Measurements from ENCODE around the gene KCNE1.
"Not testable (repeated sequence)": the region's sequence is repeated elsewhere in the genome, so short reads cannot be mapped to it uniquely, and the experiment has no call there.

KCNE1 gene

DNA sequence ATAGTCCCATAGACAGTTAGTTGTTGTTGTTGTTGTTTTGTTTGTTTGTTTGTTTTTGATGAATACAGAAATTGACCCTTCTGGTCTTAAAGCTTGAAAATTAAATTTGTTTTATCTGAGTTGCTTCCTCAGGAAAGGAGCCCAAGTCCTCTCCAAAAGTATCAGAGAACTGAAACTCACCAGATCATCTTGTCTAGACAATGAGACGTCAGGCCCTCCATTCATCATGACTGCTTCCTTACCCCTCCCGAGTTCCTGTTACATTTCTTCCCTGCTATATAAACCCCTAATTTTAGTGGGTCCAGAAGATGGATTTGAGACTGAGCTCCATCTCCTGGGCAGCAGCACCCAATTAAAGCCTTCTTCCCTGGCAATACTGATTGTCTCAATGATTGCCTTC is 105.3 kb downstream of the KCNE1 start:
- not testable (repeated sequence) for DNase-seq

DNA sequence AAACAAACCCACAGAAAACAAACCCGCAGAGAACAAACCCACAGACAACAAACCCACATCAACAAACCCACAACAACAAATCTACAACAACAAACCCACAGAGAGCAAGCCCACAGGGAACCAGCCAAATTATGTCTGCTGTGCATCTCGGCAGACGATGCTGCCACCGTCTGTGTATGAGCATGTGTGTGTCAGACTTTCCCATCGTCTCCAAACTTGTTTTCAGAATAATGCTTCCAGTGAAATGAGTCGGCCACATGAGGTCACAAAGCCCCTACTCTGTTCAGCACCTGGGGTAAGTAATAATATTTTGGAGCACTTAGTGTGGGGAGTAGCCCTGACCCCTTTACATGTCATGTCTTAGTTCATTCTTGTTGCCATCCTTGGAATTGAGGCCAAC is 105.9 kb downstream of the KCNE1 start:
- DNase-seq: not testable (repeated sequence)

DNA sequence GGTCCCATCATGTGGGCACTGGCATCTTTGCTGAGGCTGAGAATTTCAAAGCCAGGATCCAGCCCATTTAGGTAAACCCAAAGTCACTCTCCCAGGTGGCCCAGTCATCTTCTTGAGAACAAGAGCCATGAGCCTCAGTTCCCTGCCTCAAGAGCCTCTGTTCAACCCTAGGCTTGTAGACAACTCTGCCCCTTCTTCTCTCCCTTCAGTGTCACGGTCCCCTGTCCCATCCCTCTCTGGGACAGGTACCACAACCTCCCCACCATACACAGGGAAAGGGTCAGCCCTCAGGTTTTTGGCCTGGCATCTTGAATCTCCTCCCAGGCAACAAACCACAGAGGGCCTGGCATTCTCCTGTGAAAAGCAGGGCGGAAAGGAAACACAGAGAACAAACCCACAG is 106.3 kb downstream of the KCNE1 start:
- not testable (repeated sequence) for DNase-seq

DNA sequence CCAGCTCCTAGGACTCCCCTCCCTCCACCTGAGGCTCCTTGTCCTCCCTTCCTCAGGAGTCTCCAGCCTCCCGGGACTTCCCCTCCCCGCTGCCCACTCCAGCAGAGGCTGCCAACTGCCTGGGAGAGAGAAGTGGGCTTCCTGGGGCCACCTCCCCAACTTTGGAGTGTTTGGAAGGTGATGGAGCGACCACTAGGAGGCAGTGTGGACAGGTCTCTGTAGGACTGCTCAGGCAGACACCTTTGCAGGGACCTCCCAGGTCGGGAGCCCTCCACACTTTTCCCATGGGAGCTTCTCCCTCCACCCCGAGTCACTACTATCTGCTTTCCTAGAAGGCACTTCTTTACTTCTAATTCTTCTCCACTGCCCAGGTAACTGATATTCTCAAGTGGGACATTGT is 107.3 kb downstream of the KCNE1 start:
- DNase-seq: not testable (repeated sequence)

DNA sequence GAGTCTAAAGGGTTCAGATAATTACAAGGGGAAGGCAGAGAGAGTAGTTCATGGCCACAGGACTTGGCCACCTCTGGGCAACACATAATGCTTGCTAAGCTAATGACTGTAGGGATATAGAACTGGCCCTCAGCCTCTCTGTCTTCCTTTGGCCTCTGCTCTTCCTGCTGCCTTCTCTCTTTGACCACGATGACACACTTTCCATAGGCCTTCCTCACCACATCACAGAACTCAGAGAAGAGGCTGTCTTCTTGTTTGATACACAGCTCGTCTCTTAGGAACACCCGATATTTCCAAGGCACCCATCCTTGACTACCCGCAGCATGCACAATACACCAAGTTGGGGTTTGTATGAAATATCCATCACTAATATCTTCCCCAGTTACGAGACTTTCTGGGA is 111.5 kb downstream of the KCNE1 start:
- not testable (repeated sequence) for DNase-seq

Measured in stimulated activated naive CD4-positive, alpha-beta T cell (primary cell).